NB4 (cell line): ENCODE results near the gene ABCF3.

Source experiments
- DNase-seq: peaks from one replicate; pipeline ENCODE4 v3.0.0; 2010; ENCODE audit warnings: low read depth
- H3K4me3 ChIP-seq: one replicate; pipeline ENCODE4 v1.5.1; 2011; ENCODE audit warnings: mild to moderate bottlenecking, low read depth, low read length, moderate library complexity
- MYC ChIP-seq: IDR thresholded peaks from 2 replicates; pipeline ENCODE4 v1.6.1; 2011; ENCODE audit warnings: low read depth, low read length
- POLR2A ChIP-seq: IDR thresholded peaks from 2 replicates; pipeline ENCODE4 v1.6.1; 2011; ENCODE audit warnings: mild to moderate bottlenecking; ENCODE audit not compliant: insufficient read length; ENCODE audit errors: extremely low read depth
- TF ChIP-seq, protein P1 (sequence below): IDR thresholded peaks from 2 replicates; pipeline ENCODE4 v1.6.1; 2011; ENCODE audit warnings: low read depth, low read length
- TF ChIP-seq, protein P2 (sequence below): IDR thresholded peaks from one replicate; pipeline ENCODE4 v1.5.1; 2012; ENCODE audit warnings: low read depth, low read length

ABCF3 gene

DNA sequence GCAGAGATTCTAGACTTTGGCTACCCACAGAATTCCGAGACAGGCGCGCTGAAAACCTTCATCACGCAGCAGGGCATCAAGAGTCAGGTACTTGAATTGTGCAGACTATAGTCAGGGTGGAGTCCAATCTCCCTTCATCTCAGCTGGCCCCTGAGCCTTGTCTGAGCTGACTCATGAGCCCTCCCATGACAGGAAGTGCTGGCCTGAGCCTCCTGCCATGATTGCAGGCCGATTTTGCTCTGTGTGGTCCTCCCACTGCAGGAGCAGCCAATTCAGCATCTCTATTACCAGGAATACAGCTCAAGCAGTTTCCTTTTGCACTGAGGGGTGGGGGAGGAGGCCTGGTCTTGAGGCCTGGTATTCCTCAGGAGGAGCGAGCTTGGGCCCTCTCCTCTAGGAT, 5.8 kb upstream of the ABCF3 start:
- H3K4me3 ChIP-seq, result no peak overlapping the region
- no peak for DNase-seq
- no peak for TF ChIP-seq POLR2A
- TF ChIP-seq, protein P1, sequence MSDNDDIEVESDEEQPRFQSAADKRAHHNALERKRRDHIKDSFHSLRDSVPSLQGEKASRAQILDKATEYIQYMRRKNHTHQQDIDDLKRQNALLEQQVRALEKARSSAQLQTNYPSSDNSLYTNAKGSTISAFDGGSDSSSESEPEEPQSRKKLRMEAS, result no peak
- no peak for TF ChIP-seq MYC
- TF ChIP-seq, protein P2, sequence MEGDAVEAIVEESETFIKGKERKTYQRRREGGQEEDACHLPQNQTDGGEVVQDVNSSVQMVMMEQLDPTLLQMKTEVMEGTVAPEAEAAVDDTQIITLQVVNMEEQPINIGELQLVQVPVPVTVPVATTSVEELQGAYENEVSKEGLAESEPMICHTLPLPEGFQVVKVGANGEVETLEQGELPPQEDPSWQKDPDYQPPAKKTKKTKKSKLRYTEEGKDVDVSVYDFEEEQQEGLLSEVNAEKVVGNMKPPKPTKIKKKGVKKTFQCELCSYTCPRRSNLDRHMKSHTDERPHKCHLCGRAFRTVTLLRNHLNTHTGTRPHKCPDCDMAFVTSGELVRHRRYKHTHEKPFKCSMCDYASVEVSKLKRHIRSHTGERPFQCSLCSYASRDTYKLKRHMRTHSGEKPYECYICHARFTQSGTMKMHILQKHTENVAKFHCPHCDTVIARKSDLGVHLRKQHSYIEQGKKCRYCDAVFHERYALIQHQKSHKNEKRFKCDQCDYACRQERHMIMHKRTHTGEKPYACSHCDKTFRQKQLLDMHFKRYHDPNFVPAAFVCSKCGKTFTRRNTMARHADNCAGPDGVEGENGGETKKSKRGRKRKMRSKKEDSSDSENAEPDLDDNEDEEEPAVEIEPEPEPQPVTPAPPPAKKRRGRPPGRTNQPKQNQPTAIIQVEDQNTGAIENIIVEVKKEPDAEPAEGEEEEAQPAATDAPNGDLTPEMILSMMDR, result no peak

DNA sequence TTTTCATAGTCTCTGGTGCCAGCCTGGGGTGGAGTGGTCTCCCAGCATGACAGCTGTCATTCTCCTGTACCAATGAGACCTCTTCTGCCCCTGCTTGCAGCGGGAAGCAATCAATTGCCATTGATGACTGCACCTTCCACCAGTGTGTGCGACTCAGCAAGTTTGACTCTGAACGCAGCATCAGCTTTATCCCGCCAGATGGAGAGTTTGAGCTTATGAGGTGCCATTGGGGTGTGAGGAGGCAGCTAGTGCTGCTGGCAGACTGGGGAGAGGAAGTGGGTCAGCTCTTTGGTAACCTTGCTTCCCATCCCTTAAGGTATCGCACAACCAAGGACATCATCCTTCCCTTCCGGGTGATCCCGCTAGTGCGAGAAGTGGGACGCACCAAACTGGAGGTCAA, 4.4 kb upstream of the ABCF3 start:
- TF ChIP-seq POLR2A, result no peak
- DNase-seq, result no peak
- no peak overlapping the region for H3K4me3 ChIP-seq

DNA sequence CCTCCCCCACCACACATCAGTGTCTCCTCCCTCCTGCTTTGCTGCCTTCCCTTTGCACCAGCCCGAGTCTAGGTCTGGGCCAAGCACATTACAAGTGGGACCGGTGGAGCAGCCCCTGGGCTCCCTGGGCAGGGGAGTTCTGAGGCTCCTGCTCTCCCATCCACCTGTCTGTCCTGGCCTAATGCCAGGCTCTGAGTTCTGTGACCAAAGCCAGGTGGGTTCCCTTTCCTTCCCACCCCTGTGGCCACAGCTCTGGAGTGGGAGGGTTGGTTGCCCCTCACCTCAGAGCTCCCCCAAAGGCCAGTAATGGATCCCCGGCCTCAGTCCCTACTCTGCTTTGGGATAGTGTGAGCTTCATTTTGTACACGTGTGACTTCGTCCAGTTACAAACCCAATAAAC, 2.3 kb upstream of the ABCF3 start:
- no peak overlapping the region for H3K4me3 ChIP-seq
- TF ChIP-seq, protein P1, result no peak
- TF ChIP-seq MYC, result no peak
- TF ChIP-seq, protein P2, result no peak
- no peak for TF ChIP-seq POLR2A
- DNase-seq, result no peak

DNA sequence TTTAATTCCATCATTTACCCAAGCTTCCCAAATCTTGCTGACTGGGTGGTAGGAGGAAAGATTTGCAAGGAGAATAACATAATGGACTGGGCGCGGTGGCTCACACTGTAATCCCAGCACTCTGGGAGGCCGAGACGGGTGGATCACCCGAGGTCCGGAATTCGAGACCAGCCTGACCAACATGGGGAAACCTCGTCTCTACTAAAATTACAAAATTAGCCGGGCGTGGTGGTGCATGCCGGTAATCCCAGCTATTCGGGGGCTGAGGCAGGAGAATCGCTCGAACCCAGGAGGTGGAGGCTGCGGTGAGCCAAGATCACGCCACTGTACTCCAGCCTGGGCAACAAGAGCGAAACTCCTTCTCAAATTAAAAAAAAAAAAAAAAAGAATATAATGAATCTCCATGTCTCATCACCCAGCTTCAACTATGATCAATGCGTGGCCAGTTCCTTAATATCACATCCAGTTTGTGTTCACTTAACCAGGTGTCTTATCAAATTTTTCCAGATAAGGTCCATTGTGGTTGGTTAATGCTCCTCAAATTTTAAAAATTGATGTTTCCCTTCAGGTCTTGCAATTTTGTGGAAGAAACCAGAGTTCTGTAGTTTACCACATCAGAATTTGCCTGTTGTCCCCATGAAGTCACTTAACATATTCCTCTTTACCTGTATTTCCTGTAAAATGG, 1.3 kb upstream of the ABCF3 start:
- H3K4me3 ChIP-seq, result peak overlapping the region; percentile 59
- no peak for DNase-seq
- TF ChIP-seq POLR2A (no peak), MYC (no peak)
- TF ChIP-seq, protein P2, result no peak
- TF ChIP-seq, protein P1, result no peak

DNA sequence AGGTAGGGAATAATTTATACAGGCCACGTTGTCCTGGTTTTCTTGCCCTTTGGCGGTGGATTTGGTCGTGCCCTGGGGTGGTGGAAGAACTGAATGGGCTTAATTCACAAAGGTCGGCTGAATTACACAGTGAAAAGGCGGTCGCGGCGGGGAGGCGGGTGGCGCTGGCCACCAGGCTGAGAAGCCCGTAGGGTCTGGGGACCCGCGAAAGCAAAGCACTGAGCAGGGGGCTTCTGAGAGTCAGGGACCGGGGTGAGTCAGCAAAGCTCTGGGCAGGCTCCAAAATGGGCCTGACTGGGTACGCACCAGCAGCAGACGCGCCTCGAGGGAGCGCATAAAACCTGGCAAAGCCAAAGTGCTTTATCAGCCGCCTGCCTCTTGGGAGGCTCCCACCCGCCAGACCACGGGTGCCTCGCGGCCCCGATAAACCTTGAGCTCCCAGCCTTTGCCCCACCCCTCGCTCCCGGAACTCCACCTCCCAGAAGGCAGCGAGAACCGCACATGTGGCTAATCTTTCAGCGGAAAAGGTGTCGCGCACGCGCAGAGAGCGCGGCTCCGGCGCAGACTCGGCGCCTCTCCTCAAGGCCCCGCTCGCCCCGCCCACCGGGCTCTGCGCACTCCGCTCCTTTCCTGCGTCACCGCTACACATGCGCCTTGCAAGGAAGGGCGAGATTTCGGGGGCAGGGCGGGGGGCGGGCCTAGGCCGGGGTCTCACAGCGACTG, 377 bp upstream of the ABCF3 start:
- peak overlapping the region; percentile 96 for H3K4me3 ChIP-seq
- peak; percentile 48 for TF ChIP-seq POLR2A
- TF ChIP-seq MYC, result peak; percentile 82
- TF ChIP-seq, protein P1, result peak; percentile 79
- TF ChIP-seq, protein P2, result no peak
- peak; percentile 99 for DNase-seq

DNA sequence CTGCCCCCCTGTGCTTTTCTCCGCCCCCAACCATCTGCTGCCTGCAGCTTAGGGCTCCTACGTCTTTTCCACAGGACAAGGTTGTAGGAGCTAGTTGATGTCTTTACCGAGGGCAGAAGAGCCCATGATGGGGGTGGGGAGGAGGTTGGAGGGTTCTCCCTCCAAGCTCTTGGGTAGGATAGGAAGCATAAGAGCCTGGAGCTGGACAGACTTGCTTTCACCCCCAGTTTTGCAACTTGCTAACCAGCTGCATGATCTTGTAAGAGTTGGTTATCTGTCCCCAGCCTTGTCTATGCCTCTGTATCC, 856 bp downstream of the ABCF3 start:
- TF ChIP-seq, protein P2, result no peak
- TF ChIP-seq, protein P1, result no peak
- TF ChIP-seq MYC (no peak), POLR2A (no peak)
- DNase-seq, result peak; percentile 15
- H3K4me3 ChIP-seq, result peak overlapping the region; percentile 96
